K562 treated with DMSO at 1 percent for 24 hours (cell line): ENCODE measurements around the gene RRP9. TPM values are rescaled to one million over a fixed set of nuclear protein-coding genes. Genes with fewer than 3 reads are reported as not detected.

Source experiments
- total RNA-seq: library from RNA; unstranded; fragments of 300-600 nt; gene quantifications from 2 replicates; pipeline ENCODE4 v1.2.3, GENCODE V29; 2022; ENCODE audit warnings: low read depth; ENCODE audit not compliant: insufficient read depth

The RRP9 gene
- total RNA-seq = 18.8 and 23.0 TPM in 2 replicates

GRCh38 chr3:51941798-51942602 is at the start of gene RRP9, which contains the start of gene PARP3:
RRP9 (minus strand) TSS chr3:51941904; CDS start chr3:51941867, 37 bp downstream.
PARP3 (plus strand) TSS chr3:51942363; CDS start chr3:51943356, 993 bp downstream.

DNA sequence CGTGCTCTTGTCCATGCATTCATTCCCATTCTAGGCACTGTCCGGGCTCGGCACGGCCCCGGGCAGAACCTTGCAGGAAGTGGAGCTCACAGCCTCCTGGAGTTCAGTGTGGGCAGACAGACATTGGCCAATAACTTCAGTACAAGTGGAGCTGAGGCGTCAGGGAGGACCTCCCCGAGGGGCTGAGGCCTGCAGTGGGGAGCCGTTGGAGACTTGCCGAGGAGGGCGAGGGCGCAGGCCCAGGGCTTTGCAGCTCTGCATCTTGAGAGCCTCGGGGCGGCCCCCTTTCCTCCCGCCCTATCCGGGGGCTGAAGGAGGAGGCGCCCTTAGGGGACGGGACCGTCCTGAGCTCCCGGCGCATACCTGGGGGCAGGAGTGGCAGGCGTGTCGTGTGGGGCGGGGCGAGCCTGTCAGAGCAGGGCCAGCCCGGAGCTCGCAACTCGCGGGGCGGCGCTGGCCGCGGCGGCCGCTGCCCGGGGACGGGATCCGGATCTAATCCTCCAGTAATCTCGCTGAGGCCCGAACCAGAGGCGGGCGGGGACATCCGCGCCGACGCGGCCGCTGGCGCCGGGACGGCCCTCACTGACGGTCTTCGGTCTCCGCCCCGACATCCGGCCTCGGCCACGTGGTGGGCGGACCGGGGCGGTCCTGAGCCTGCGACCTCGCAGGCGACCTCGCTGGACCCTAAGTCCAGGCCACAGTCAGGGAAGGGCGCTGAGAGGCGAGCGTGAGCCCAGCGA is 41.3 kb upstream of the RRP9 start, which contains the start of gene ACY1:
TSS of gene ACY1 (plus strand) at position 698 of the 740 bp plus-strand sequence. CDS start 530 bp downstream, outside the sequence.

GRCh38 chr3:51974963-51975851 is 33.5 kb upstream of the RRP9 start, which contains the start of gene ABHD14A:
ABHD14A (plus strand) TSS chr3:51975064; CDS start chr3:51975136, 72 bp downstream.

DNA sequence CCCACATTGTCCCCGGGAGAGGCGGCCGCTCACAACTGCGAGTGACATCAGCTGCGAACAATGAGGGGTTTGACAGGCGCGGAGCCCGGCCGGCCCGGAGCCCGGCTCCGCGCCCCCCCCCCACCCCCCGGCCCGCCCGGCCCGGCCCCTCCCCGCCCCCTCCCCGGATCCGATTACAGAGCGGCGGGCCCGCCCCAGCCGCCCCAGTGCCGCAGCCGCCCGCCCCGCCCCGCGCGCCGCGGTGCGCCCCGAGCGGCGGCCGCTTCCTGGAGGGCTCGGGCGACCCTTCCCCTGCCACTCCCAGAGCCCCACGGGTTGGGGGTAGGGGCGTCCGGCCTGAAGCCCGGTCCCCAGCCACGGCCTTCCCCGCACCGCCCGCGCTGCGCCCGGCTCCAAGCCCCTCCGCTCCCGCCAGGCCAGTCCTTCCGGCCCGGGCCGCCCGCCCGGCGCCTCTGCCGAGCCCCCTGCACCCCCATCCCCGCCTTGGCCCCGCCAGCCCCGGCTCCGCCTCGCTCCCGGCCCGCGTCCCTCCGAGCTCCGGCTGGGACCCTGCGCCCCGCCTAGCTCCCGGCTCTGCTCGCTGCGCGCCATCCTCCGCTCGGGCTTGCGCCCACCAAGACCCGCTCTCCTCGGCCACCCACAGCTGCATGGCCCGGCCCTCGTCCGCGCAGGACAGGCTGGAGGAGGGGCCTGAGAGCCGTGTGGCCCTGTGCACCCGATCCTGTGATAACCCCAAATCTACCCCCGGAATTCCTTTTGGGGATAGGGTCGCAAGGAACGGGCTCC is 25.9 kb upstream of the RRP9 start, which contains the start of gene PCBP4:
TSS of gene PCBP4 (minus strand) at position 71 of the 786 bp plus-strand sequence. CDS start 6,214 bp downstream, outside the sequence.

GRCh38 chr3:51955175-51955892 is 13.6 kb upstream of the RRP9 start, which contains the start of gene GPR62:
GPR62 (plus strand) TSS chr3:51955381; CDS start chr3:51955653, 272 bp downstream.

Other genes with a start within 250 kb of the RRP9 start
- gene GRM2, start 234.8 kb downstream of the RRP9 start, total RNA-seq = 0.22 TPM in 1 of 2 replicates, not detected in the other
- gene IQCF6, start 162.7 kb downstream of the RRP9 start, total RNA-seq = not detected in 2 replicates
- gene IQCF2, start 80.3 kb downstream of the RRP9 start, total RNA-seq = not detected in 2 replicates
- not detected in 2 replicates for gene IQCF5, start 66.3 kb downstream of the RRP9 start, total RNA-seq
- gene IQCF1, start 38.6 kb downstream of the RRP9 start, total RNA-seq = not detected in 2 replicates
- gene PARP3, start 459 bp upstream of the RRP9 start, total RNA-seq = 3.2 and 4.4 TPM in 2 replicates
- gene GPR62, start 13.5 kb upstream of the RRP9 start, total RNA-seq = 0.15 TPM in 1 of 2 replicates, not detected in the other
- 12.4 and 14.2 TPM in 2 replicates for gene PCBP4, start 25.6 kb upstream of the RRP9 start, total RNA-seq
- gene ABHD14B, start 32.1 kb upstream of the RRP9 start, total RNA-seq = 65.2 and 70.8 TPM in 2 replicates
- 33.0 and 33.4 TPM in 2 replicates for gene ABHD14A, start 33.2 kb upstream of the RRP9 start, total RNA-seq
- gene ACY1, start 41.6 kb upstream of the RRP9 start, total RNA-seq = 47.6 and 57.4 TPM in 2 replicates
- 2,372 and 2,568 TPM in 2 replicates for gene RPL29, start 54.0 kb upstream of the RRP9 start, total RNA-seq
- 8.3 and 9.0 TPM in 2 replicates for gene DUSP7, start 114.7 kb upstream of the RRP9 start, total RNA-seq
- gene POC1A, start 212.5 kb upstream of the RRP9 start, total RNA-seq = 29.6 and 34.3 TPM in 2 replicates